22Rv1 (cell line): ENCODE data around the gene CDC34.

Source experiments
- H3K27ac ChIP-seq: fragments of 450-650 bp; 2 replicates; pipeline ENCODE4 v1.5.1; 2017
- CTCF ChIP-seq: fragments of 450-650 bp; IDR thresholded peaks from 2 replicates; pipeline ENCODE4 v1.5.1; 2017; ENCODE audit warnings: mild to moderate bottlenecking
- ZFX ChIP-seq: fragments of 450-650 bp; IDR thresholded peaks from 2 replicates; pipeline ENCODE4 v1.6.1; 2017; ENCODE audit warnings: antibody characterized with exemption, borderline replicate concordance

Gene CDC34

GRCh38 chr19:575527-576506 lies 44.3 kb downstream of the CDC34 start:
- TF ChIP-seq ZFX = no peak
- TF ChIP-seq CTCF = no peak
- no peak overlapping the region for H3K27ac ChIP-seq

- TF ChIP-seq ZFX (no peak), CTCF (no peak)
- H3K27ac ChIP-seq = no peak overlapping the region
These were observed 45.3 kb downstream of the CDC34 start for GRCh38 chr19:576768-577438.

- no peak overlapping the region for H3K27ac ChIP-seq
- TF ChIP-seq CTCF = peak; percentile 17; the same call in 1 of the 2 replicates
- TF ChIP-seq ZFX = no peak
These were observed 46.2 kb downstream of the CDC34 start for GRCh38 chr19:577439-578392.

- no peak overlapping the region for H3K27ac ChIP-seq
- TF ChIP-seq ZFX = no peak
- no peak for TF ChIP-seq CTCF
These were observed 47.7 kb downstream of the CDC34 start for GRCh38 chr19:579111-579841.

- H3K27ac ChIP-seq = no peak overlapping the region
- TF ChIP-seq ZFX = no peak
- no peak for TF ChIP-seq CTCF
These were observed 48.2 kb downstream of the CDC34 start for GRCh38 chr19:579842-580155.

GRCh38 chr19:580274-580835 lies 48.8 kb downstream of the CDC34 start:
- H3K27ac ChIP-seq = no peak overlapping the region
- TF ChIP-seq ZFX (no peak), CTCF (no peak)
